GM12891 (cell line): ENCODE measurements around the gene PLEK.

Experiments used
- DNase-seq: peaks from one replicate; pipeline ENCODE4 v3.0.0; 2011; ENCODE audit warnings: low spot score; ENCODE audit not compliant: insufficient read length
- FAIRE-seq: peaks from 2 replicates; lab custom pipeline; 2011; peaks lifted over from hg19 to GRCh38; lab: Jason Lieb, UNC
- PAX5 ChIP-seq: IDR thresholded peaks from 2 replicates; pipeline ENCODE4 v1.6.1; 2011; ENCODE audit warnings: low read length, moderate library complexity, mild to moderate bottlenecking; ENCODE audit not compliant: insufficient read depth, severe bottlenecking
- POLR2A ChIP-seq: IDR thresholded peaks from 2 replicates; pipeline ENCODE4 v1.6.1; 2011; ENCODE audit warnings: low read depth, low read length, control low read depth
- POLR2AphosphoS5 ChIP-seq: IDR thresholded peaks from 2 replicates; pipeline ENCODE4 v1.6.1; 2011; ENCODE audit warnings: low read depth, low read length, control low read depth
- POU2F2 ChIP-seq: IDR thresholded peaks from 2 replicates; pipeline ENCODE4 v1.6.1; 2011; ENCODE audit warnings: low read depth, mild to moderate bottlenecking, control low read depth, low read length, moderate library complexity
- SPI1 ChIP-seq: IDR thresholded peaks from 2 replicates; pipeline ENCODE4 v1.6.1; 2011; ENCODE audit warnings: low read depth, low read length, control low read depth
- TAF1 ChIP-seq: IDR thresholded peaks from 2 replicates; pipeline ENCODE4 v1.6.1; 2011; ENCODE audit warnings: low read depth, low read length, control low read depth

Gene PLEK

DNA sequence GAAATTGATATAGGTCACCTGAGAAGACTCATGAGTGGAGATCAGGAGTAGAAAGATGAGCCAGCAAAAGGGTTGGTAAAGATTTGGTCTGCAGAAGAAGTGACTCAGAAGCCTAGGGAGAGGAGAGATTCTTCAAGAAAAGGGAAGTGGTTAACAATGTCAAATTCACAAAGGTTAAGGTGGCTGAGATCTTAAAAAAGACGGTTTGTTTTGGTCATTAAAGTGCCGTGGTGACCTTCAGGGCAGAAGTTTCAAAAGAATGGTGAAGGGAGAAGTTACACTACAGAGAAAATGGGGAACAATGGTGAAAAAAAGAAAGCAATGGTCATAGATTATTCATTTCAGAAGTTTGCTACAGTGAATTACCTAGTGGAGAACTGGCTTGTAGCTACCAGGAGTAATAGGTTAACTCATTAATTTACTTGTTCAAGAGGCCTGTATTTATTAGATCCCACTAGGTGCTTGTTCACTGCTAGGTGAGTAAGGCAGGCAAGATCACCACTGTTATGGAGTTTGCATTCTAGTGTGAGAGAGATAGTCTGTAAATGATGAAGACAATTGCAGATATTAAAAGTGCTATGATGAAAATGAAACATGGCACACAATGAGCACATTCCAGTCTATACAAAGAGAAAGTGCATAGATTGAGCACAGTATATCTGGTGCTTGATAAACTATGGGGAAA, 59.0 kb downstream of the PLEK start:
- peak; percentile 100 for TF ChIP-seq SPI1
- TF ChIP-seq TAF1, result peak; percentile 16; the same call in 1 of the 2 replicates
- TF ChIP-seq PAX5, result no peak
- TF ChIP-seq POLR2A, result no peak
- TF ChIP-seq POU2F2, result no peak
- FAIRE-seq (peak; percentile 95), DNase-seq (peak; percentile 25)

DNA sequence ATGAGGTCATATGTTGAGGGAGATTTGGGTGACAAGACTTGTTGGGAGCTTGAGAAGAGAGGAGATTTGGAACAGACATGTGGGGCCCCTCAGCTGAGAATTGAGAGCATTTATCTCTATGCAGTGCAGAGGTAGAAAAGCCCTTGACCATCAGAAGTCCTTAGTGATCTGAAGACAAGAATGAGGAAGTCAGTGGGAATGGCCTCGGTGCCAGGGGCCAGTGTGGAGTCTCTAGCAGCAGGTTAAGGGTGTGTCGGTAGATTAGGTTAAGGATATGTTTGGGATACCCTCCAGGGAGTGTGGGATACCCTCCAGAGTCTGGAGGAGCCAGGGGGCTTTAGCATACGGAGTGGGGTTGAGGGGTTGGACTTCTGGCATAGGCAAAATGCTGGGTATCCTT, 60.4 kb downstream of the PLEK start:
- TF ChIP-seq PAX5 (no peak), SPI1 (peak; percentile 80)
- FAIRE-seq (no peak), DNase-seq (no peak)

DNA sequence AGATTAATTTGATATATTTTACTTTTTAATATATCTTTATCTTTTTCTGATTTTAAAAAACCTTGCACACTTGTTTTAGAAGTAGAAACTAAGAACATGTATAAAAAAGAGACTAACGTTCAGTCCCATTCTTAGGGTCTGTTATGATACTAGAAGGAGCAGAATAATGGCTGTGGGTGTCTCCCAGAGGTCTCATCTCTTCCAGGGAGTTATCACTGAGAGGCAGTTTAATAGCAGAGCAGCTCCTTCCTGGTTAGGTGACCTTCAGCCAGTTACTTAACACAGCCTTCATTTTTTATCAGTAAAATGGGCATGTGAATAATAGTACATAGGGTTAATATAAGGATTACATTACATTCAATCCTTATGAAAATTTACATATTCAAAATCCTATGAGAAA, 61.4 kb downstream of the PLEK start:
- FAIRE-seq, result no peak

DNA sequence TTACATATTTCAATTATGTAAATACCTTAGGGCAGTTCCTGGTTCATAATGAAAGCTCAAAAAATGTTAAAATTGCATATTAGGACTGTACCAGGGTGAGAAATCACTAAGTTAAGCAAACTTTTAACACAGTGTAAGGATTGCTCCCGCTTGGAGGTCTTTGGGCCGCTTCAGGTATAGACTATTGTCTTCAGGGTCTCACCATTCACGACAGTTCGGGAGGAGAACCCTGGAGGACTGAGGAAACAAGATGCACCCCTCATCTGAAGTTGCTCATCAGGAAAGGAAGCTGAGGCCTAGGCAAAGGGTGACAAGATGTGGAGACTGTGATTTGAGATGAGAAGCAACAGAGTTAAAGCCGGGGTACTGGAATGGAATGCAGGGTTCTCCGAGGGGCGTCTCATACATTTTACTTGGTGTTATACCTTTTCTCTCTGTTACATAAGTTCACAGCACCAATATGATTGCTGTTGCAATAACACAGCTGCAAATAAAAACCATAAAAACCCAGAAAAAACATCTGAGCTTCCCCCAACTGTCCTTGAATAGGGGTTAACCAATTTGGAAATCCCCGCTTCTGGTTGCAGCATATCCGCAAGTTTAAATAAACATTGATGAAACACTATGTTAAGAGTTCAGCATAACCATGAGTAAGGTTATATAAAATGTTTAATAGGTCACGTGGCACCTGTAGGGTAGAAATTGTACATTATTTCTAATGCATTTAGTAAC, 61.9 kb downstream of the PLEK start:
- FAIRE-seq, result peak; percentile 79
- no peak for TF ChIP-seq SPI1
- TF ChIP-seq POLR2A, result no peak
- TF ChIP-seq PAX5, result no peak
- no peak for TF ChIP-seq TAF1
- no peak for TF ChIP-seq POU2F2
- no peak for TF ChIP-seq POLR2AphosphoS5
- DNase-seq, result no peak

More for the DNA sequence above, 61.4 kb downstream of the PLEK start:
- TF ChIP-seq POLR2AphosphoS5 (0 out of 2 replicates have a peak, but pooled peaks have one; percentile 18), POU2F2 (no peak), PAX5 (no peak)
- no peak for DNase-seq

- TF ChIP-seq POLR2A (no peak), TAF1 (no peak), POU2F2 (no peak), POLR2AphosphoS5 (no peak), SPI1 (no peak), PAX5 (no peak)
- DNase-seq (no peak), FAIRE-seq (no peak)
Measured at GRCh38 chr2:68428126-68428525, 63.0 kb downstream of the PLEK start.

- no peak for FAIRE-seq
Measured at GRCh38 chr2:68428746-68429145, 63.7 kb downstream of the PLEK start.

GRCh38 chr2:68429311-68429826, 64.3 kb downstream of the PLEK start:
- TF ChIP-seq POLR2AphosphoS5, result no peak
- TF ChIP-seq POLR2A, result no peak
- no peak for TF ChIP-seq PAX5
- no peak for TF ChIP-seq POU2F2
- FAIRE-seq (no peak), DNase-seq (no peak)

More at GRCh38 chr2:68428746-68429145, 63.7 kb downstream of the PLEK start:
- TF ChIP-seq PAX5 (no peak), TAF1 (no peak), SPI1 (no peak), POU2F2 (no peak)
- no peak for DNase-seq

GRCh38 chr2:68431316-68431972, 66.4 kb downstream of the PLEK start:
- TF ChIP-seq POLR2AphosphoS5 (no peak), TAF1 (no peak), POU2F2 (no peak), PAX5 (no peak), SPI1 (no peak), POLR2A (no peak)
- FAIRE-seq (no peak), DNase-seq (no peak)

DNA sequence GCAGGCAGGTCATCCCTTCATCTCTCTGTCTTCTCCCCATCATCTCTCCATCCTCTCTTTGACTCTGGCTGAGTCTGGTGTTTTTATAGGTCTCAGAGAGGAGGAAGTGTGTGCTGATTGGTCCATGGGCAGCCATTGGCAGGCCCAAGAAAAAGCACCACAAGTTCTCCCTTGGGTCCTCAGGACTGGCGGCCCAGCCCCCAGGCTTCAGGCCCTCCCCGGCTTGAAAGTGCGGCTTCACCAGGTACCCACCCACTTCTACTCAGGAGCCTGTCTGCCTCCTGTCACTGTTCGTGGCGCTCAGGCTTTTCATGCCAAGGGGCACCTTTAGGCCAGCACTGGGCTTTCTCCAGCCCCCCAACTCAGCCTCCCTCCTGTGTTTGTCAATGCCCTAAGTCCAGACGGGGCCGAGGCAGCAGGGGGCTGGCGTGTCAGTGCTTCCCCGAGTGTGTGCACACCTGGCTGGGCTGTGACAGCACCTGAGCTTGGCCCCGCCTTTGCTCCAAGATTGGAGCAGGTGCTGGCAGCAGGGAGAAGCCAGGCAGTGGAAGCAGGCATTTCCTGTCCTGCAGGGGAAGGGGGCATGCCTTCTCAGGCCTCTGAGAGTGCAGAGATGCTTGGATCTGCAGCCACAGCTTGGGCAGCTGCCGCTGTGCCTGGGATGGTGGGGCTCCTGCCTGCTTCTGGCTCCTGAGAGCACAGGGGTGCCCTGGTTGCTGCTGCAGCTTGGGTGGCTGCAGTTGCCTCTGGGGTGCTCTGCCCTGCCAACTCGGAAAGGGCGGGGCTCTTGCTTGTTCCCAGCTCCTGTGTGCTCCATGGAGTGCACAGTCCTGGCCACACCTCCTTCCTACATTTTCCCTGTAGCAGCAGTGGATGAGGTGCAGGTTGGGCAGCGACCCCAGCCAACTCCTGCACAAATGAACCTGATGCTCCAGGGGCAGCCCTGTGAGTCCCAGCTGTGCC, 67.9 kb downstream of the PLEK start:
- TF ChIP-seq PAX5 (no peak), POU2F2 (no peak), TAF1 (no peak), SPI1 (no peak)
- DNase-seq, result no peak

More for the DNA sequence above, 67.9 kb downstream of the PLEK start:
- no peak for FAIRE-seq
